ENCODE data around the gene SMG1.
"Not testable (repeated sequence)": the region's sequence is repeated elsewhere in the genome, so short reads cannot be mapped to it uniquely, and the experiment has no call there.

The SMG1 gene

GRCh38 chr16:18759598-18760520 lies 166.3 kb downstream of the SMG1 start:
- TF ChIP-seq CTCF (IDR thresholded peaks at IDR 0.05; ENCODE audit: low read depth, low read length, poor library complexity, severe bottlenecking): peak; percentile 52
- not testable (repeated sequence) for H3K9me2 ChIP-seq (replicated peaks; ENCODE audit: control insufficient read depth, low read length); H3K79me2 ChIP-seq (ENCODE audit: control insufficient read depth, low read length); H3K36me3 ChIP-seq (ENCODE audit: control insufficient read depth, low read length); H3K4me3 ChIP-seq (ENCODE audit: low read length); H3K27ac ChIP-seq (ENCODE audit: low read depth, low read length); H4K20me1 ChIP-seq (ENCODE audit: control insufficient read depth, insufficient read depth, low read depth, low read length); H3F3A ChIP-seq (ENCODE audit: control insufficient read depth, insufficient read depth); H3K9me3 ChIP-seq (ENCODE audit: control insufficient read depth, insufficient read depth, low read length); H3K4me1 ChIP-seq (ENCODE audit: control insufficient read depth, low read length); H3K27me3 ChIP-seq (ENCODE audit: control insufficient read depth, low read length); H3K4me2 ChIP-seq (ENCODE audit: low read length)

- H3K79me2 ChIP-seq (ENCODE audit: control insufficient read depth, low read length); H3K4me3 ChIP-seq (ENCODE audit: low read length); H3K9me2 ChIP-seq (replicated peaks; ENCODE audit: control insufficient read depth, low read length); H3K9me3 ChIP-seq (ENCODE audit: control insufficient read depth, insufficient read depth, low read length); H3F3A ChIP-seq (ENCODE audit: control insufficient read depth, insufficient read depth); H3K27me3 ChIP-seq (ENCODE audit: control insufficient read depth, low read length); H3K4me1 ChIP-seq (ENCODE audit: control insufficient read depth, low read length); H3K36me3 ChIP-seq (ENCODE audit: control insufficient read depth, low read length); H3K4me2 ChIP-seq (ENCODE audit: low read length); H3K27ac ChIP-seq (ENCODE audit: low read depth, low read length); H4K20me1 ChIP-seq (ENCODE audit: control insufficient read depth, insufficient read depth, low read depth, low read length): not testable (repeated sequence)
Measured at GRCh38 chr16:18757960-18758660, 168.1 kb downstream of the SMG1 start.

- not testable (repeated sequence) for H4K20me1 ChIP-seq (ENCODE audit: control insufficient read depth, insufficient read depth, low read depth, low read length); H3F3A ChIP-seq (ENCODE audit: control insufficient read depth, insufficient read depth)
Measured at GRCh38 chr16:18756639-18757038, 169.6 kb downstream of the SMG1 start.

More at GRCh38 chr16:18756639-18757038, 169.6 kb downstream of the SMG1 start:
- not testable (repeated sequence) for H3K36me3 ChIP-seq (ENCODE audit: control insufficient read depth, low read length); H3K79me2 ChIP-seq (ENCODE audit: control insufficient read depth, low read length); H3K27ac ChIP-seq (ENCODE audit: low read depth, low read length); H3K4me1 ChIP-seq (ENCODE audit: control insufficient read depth, low read length); H3K9me3 ChIP-seq (ENCODE audit: control insufficient read depth, insufficient read depth, low read length); H3K9me2 ChIP-seq (replicated peaks; ENCODE audit: control insufficient read depth, low read length); H3K4me3 ChIP-seq (ENCODE audit: low read length); H3K4me2 ChIP-seq (ENCODE audit: low read length); H3K27me3 ChIP-seq (ENCODE audit: control insufficient read depth, low read length)

All from DOHH2 (cell line).